IMR-90 (cell line): ENCODE results near the gene MYEOV. TPM values are rescaled to one million over a fixed set of nuclear protein-coding genes. Genes with fewer than 3 reads are reported as not detected.

Experiments
- ATAC-seq: fragments of 200-7000 bp; cut with Tn5 transposase; 2 replicates; pipeline ENCODE4 v1.9.1; 2020; ENCODE audit warnings: low read depth, mild to moderate bottlenecking, moderate library complexity
- BruUV-seq: library from RNA; stranded (reverse); fragments of 400-500 nt; replicated peaks from 2 replicates; lab custom pipeline; 2021; lab: Mats Ljungman, UMichigan
- CTCF ChIA-PET: fragments of 300-600 bp; formaldehyde crosslinking; extraction: SDS; loops from one replicate; lab custom pipeline; 2021; ENCODE audit warnings: antibody characterized with exemption; lab: Yijun Ruan, JAX
- POLR2A ChIA-PET: fragments of 300-600 bp; sonication (Branson Sonifier 250); formaldehyde crosslinking; loops from one replicate; lab custom pipeline; 2022; ENCODE audit warnings: antibody characterized with exemption; ENCODE audit not compliant: unreplicated experiment; lab: Charles Lee
- DNase-seq: peaks from one replicate; pipeline ENCODE4 v3.0.0; 2013
- H2AFZ ChIP-seq: replicated peaks from 2 replicates; pipeline ENCODE3; 2013; ENCODE audit warnings: low read length, mild to moderate bottlenecking; ENCODE audit not compliant: poor library complexity
- H2AK5ac ChIP-seq: 2 replicates; pipeline ENCODE4 v1.6.1; 2013; ENCODE audit warnings: low read depth, low read length, inconsistent platforms
- H2AK9ac ChIP-seq: replicated peaks from 2 replicates; pipeline ENCODE3; 2013; ENCODE audit warnings: mild to moderate bottlenecking, low read depth, low read length, moderate library complexity; ENCODE audit not compliant: poor library complexity
- H2BK120ac ChIP-seq: 2 replicates; pipeline ENCODE4 v1.6.1; 2013; ENCODE audit warnings: low read depth, low read length, inconsistent platforms
- H2BK15ac ChIP-seq: 3 replicates; pipeline ENCODE4 v1.6.1; 2013; ENCODE audit warnings: low read depth, low read length, inconsistent platforms
- H2BK20ac ChIP-seq: 2 replicates; pipeline ENCODE4 v1.6.1; 2013; ENCODE audit warnings: low read depth, mild to moderate bottlenecking, inconsistent platforms, low read length, moderate library complexity
- H2BK5ac ChIP-seq: 2 replicates; pipeline ENCODE4 v1.6.1; 2013; ENCODE audit warnings: mild to moderate bottlenecking, low read depth, low read length, inconsistent platforms; ENCODE audit not compliant: poor library complexity, severe bottlenecking
- H3K14ac ChIP-seq: replicated peaks from 2 replicates; pipeline ENCODE4 v1.6.1; 2013; ENCODE audit warnings: low read depth, low read length, inconsistent platforms
- H3K18ac ChIP-seq: 2 replicates; pipeline ENCODE4 v1.6.1; 2013; ENCODE audit warnings: low read depth, low read length, control low read depth
- H3K23ac ChIP-seq: 2 replicates; pipeline ENCODE4 v1.6.1; 2013; ENCODE audit warnings: low read depth, low read length, inconsistent platforms
- H3K27ac ChIP-seq: 2 replicates; pipeline ENCODE4 v1.5.1; 2013; ENCODE audit warnings: mild to moderate bottlenecking, control low read depth, low read length; ENCODE audit not compliant: insufficient read depth
- H3K27me3 ChIP-seq: 2 replicates; pipeline ENCODE4 v1.6.1; 2013; ENCODE audit warnings: low read length; ENCODE audit not compliant: control insufficient read depth, insufficient read depth
- H3K36me3 ChIP-seq: 2 replicates; pipeline ENCODE4 v1.6.1; 2013; ENCODE audit warnings: low read length, mixed read lengths; ENCODE audit not compliant: control insufficient read depth, insufficient read depth
- H3K4ac ChIP-seq: 2 replicates; pipeline ENCODE4 v1.6.1; 2013; ENCODE audit warnings: low read depth, low read length, inconsistent platforms
- H3K4me1 ChIP-seq: 2 replicates; pipeline ENCODE4 v1.6.1; 2013; ENCODE audit warnings: low read length, mixed read lengths; ENCODE audit not compliant: control insufficient read depth, insufficient read depth
- H3K4me2 ChIP-seq: 2 replicates; pipeline ENCODE4 v1.6.1; 2013; ENCODE audit warnings: low read depth, mild to moderate bottlenecking, control low read depth, low read length, moderate library complexity
- H3K4me3 ChIP-seq: 2 replicates; pipeline ENCODE4 v1.5.1; 2013; ENCODE audit warnings: low read depth, mild to moderate bottlenecking, control low read depth, low read length, moderate library complexity; ENCODE audit not compliant: insufficient read depth
- H3K56ac ChIP-seq: 2 replicates; pipeline ENCODE4 v1.6.1; 2013; ENCODE audit warnings: low read length, inconsistent platforms; ENCODE audit not compliant: insufficient read depth; ENCODE audit errors: extremely low read depth
- H3K79me1 ChIP-seq, 2 experiments: 2 replicates each; pipeline ENCODE4 v1.6.1; 2013; ENCODE audit warnings: low read length in 2 of 2, inconsistent platforms in 1 of 2, low read depth in 1 of 2
- H3K9ac ChIP-seq: 2 replicates; pipeline ENCODE4 v1.6.1; 2013; ENCODE audit warnings: low read depth, low read length, control low read depth
- H3K9me1 ChIP-seq: 2 replicates; pipeline ENCODE4 v1.6.1; 2013; ENCODE audit warnings: low read length, inconsistent platforms; ENCODE audit not compliant: insufficient read depth
- H3K9me3 ChIP-seq: 2 replicates; pipeline ENCODE4 v1.6.1; 2013; ENCODE audit warnings: low read length; ENCODE audit not compliant: control insufficient read depth, insufficient read depth
- H4K20me1 ChIP-seq: 2 replicates; pipeline ENCODE4 v1.6.1; 2013; ENCODE audit warnings: low read length, inconsistent platforms; ENCODE audit not compliant: insufficient read depth
- H4K5ac ChIP-seq: 2 replicates; pipeline ENCODE4 v1.6.1; 2013; ENCODE audit warnings: mild to moderate bottlenecking, low read depth, low read length, control low read depth
- H4K8ac ChIP-seq, 2 experiments: 2 replicates each; pipeline ENCODE4 v1.6.1; 2013; ENCODE audit warnings: low read depth in 2 of 2, low read length in 2 of 2, control low read depth in 1 of 2, inconsistent platforms in 1 of 2
- H4K91ac ChIP-seq: 2 replicates; pipeline ENCODE4 v1.6.1; 2013; ENCODE audit warnings: low read depth, low read length, inconsistent platforms; ENCODE audit not compliant: insufficient read depth
- BHLHE40 ChIP-seq: fragments of 150-350 bp; IDR thresholded peaks from 2 replicates; pipeline ENCODE4 v1.6.1; 2016; ENCODE audit warnings: mild to moderate bottlenecking, low read depth, low read length
- CEBPB ChIP-seq: IDR thresholded peaks from 2 replicates; pipeline ENCODE4 v1.6.1; 2012; ENCODE audit warnings: low read depth, low read length, improper control_type of control experiment
- ELK1 ChIP-seq: fragments of 150-350 bp; IDR thresholded peaks from 2 replicates; pipeline ENCODE4 v1.6.1; 2016; ENCODE audit warnings: low read depth, mild to moderate bottlenecking, low read length, moderate library complexity, borderline replicate concordance
- FOS ChIP-seq: fragments of 150-350 bp; IDR thresholded peaks from 2 replicates; pipeline ENCODE4 v1.6.1; 2016; ENCODE audit warnings: low read depth, low read length
- MAZ ChIP-seq: IDR thresholded peaks from 2 replicates; pipeline ENCODE4 v1.6.1; 2012; ENCODE audit warnings: low read depth, mild to moderate bottlenecking, low read length, improper control_type of control experiment, moderate library complexity, borderline replicate concordance
- NFE2L2 ChIP-seq: fragments of 150-350 bp; IDR thresholded peaks from 2 replicates; pipeline ENCODE4 v1.6.1; 2016; ENCODE audit warnings: low read depth, mild to moderate bottlenecking, low read length
- POLR2A ChIP-seq: IDR thresholded peaks from 2 replicates; pipeline ENCODE4 v1.6.1; 2012; ENCODE audit warnings: mild to moderate bottlenecking, low read depth, low read length
- RAD21 ChIP-seq: IDR thresholded peaks from 2 replicates; pipeline ENCODE4 v1.6.1; 2012; ENCODE audit warnings: low read length, improper control_type of control experiment
- RCOR1 ChIP-seq: IDR thresholded peaks from 2 replicates; pipeline ENCODE4 v1.6.1; 2012; ENCODE audit warnings: mild to moderate bottlenecking, low read length, improper control_type of control experiment; ENCODE audit not compliant: insufficient replicate concordance
- RFX5 ChIP-seq: IDR thresholded peaks from 2 replicates; pipeline ENCODE4 v1.8.0; 2012; ENCODE audit warnings: low read depth, mild to moderate bottlenecking, low read length, moderate library complexity
- SMC3 ChIP-seq: fragments of 150-350 bp; IDR thresholded peaks from 2 replicates; pipeline ENCODE4 v1.6.1; 2016; ENCODE audit warnings: low read depth, mild to moderate bottlenecking, antibody characterized with exemption, low read length, moderate library complexity
- WGBS, 2 experiments: methylation state at CpG; one replicate each; pipeline versions ENCODE4 v1.1.5 to v1.1.7; 2013; ENCODE audit warnings: missing lambda C conversion rate in 2 of 2; ENCODE audit not compliant: insufficient read length in 1 of 2; ENCODE audit errors: extremely low coverage in 2 of 2; 5-methylcytosine and 5-hydroxymethylcytosine counted together
- dilution Hi-C: fragments of 300-500 bp; cut with HindIII; formaldehyde crosslinking; loops from one replicate; pipeline ENCODE4 v1.14.3; 2018; ENCODE audit warnings: low sequenced_read_pairs; ENCODE audit not compliant: unreplicated experiment
- in situ Hi-C: fragments of 300-500 bp; cut with MboI; formaldehyde crosslinking; loops from 3 replicates; pipeline ENCODE4 v1.14.3; 2019; ENCODE audit warnings: low sequenced_read_pairs, inconsistent platforms, mixed read lengths
- intact Hi-C: fragments of 100-400 bp; cut with micrococcal nuclease; formaldehyde crosslinking; loops from 2 replicates; pipeline ENCODE4 v1.10.0; 2022
- polyA plus RNA-seq, 3 experiments: library from polyadenylated mRNA; depleted of rRNA; stranded (reverse); fragments of >200 nt; gene quantifications; 2 replicates each; pipeline ENCODE4 v1.2.3, GENCODE V29; 2012; ENCODE audit warnings: low replicate concordance in 1 of 3
- total RNA-seq: library from RNA; depleted of rRNA; stranded (reverse); fragments of >200 nt; gene quantifications from 2 replicates; pipeline ENCODE4 v1.2.3, GENCODE V29; 2012

MYEOV gene
- total and polyA plus RNA-seq, 2 of the 4 experiments (the other 2 are of a cell fraction) = 5.8 to 6.8 TPM

DNA sequence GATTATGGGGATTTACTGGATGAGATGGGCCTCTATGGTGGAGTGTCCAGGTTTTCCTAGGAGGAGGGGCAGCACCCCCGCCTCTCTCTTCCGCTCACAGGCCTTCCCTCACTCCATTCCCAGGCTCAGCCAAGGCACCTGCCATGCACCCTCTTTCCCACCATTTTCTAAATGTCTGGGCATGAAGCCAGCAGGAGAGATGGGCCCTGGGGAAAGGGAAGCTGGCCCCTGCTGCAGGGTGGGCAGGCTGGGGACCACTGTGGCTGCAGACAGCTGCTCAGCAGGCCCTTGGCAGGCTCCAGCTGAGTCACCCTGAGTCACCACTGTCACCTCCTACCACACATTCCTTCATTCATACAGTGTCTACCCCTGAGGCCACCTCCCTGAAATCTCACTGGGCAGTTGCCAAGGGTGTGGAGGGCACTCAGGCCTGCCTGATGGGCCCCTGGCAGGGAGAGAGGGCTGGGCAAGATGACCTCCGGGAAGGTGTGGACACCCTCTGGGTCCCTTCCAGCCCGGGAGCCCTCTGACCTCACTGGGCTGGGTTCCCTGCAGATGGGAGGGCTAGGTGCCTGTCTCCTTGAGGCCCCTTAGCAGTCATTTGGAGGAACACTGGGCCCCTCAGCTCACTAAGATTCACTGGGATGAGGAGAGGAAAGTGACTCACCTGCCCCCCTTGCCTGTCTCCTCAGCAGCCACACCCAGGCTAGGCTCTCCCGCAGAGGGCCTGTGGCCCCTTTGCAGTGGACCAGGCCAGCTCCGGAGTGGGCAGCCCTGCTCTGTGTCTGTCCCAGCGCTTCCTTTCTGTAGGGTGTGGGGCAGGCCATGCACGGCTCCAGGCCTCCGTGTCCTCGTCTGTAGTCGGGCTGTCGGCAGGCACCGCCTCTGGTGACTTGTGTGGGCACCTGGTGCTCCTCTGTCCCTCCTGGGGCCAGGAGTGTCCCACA lies 7.8 kb downstream of the MYEOV start:
- Histone ChIP-seq H2BK120ac (peak overlapping the region; percentile 99), H3K9me1 (peaks cover 31% of the 10 kb centered on the region), H4K91ac (peak overlapping the region; percentile 99), H3K56ac (peak overlapping the region; percentile 84), H3K36me3 (no peaks in the 10 kb centered on the region), H3K9me3 (no peaks in the 10 kb centered on the region), H3K27me3 (no peaks in the 10 kb centered on the region), H3K23ac (peak overlapping the region; percentile 93), H2BK5ac (peak overlapping the region; percentile 97), H3K4me3 (no peak overlapping the region), H3K14ac (peak overlapping the region; percentile 97), H4K5ac (peak overlapping the region; percentile 96), H2AK5ac (peak overlapping the region; percentile 99), H2BK15ac (peak overlapping the region; percentile 99; the same call in 2 of the 3 replicates), H2AK9ac (peak overlapping the region; percentile 95), H3K27ac (peak overlapping the region; percentile 81), H4K8ac (peak overlapping the region; percentile 97 to 98), H4K20me1 (no peaks in the 10 kb centered on the region; the same call in 1 of the 2 replicates), H3K4ac (peak overlapping the region; percentile 100), H2AFZ (peak overlapping the region; percentile 78), H3K18ac (peak overlapping the region; percentile 89), H3K79me1 (peaks cover 12 to 76% of the 10 kb centered on the region in 2 experiments; a peak in 3 of 4 replicates), H3K9ac (peak overlapping the region; percentile 32; the same call in 1 of the 2 replicates), H2BK20ac (peak overlapping the region; percentile 100), H3K4me1 (peaks cover 49% of the 10 kb centered on the region), H3K4me2 (peak overlapping the region; percentile 1; the same call in 1 of the 2 replicates)
- in situ Hi-C loops (loop anchor here (5.0 kb wide), 1 partner anchor 341 kb away; the partner anchor contains the start of gene CCND1), dilution Hi-C loops (no loop called here), intact Hi-C loops (loop anchor here (1.0 kb wide), 1 partner anchor 196 kb away; no protein-coding TSS in a partner anchor)
- ATAC-seq = peak; percentile 34
- WGBS, 2 experiments = 30% methylated on average over 2 of the region's 13 CpGs; no CpG with 5 or more reads in 1 of the 2 experiments
- ChIA-PET POLR2A (no interaction called here), CTCF (interaction anchor here (0.6 kb wide), 1 partner anchor 826 kb away, joined by 3 read pairs; no protein-coding TSS in a partner anchor)
- TF ChIP-seq ELK1 = no peak
- no peak for TF ChIP-seq RAD21
- no peak; the same call in 1 of the 2 replicates for TF ChIP-seq POLR2A
- peak; percentile 78 for TF ChIP-seq FOS
- TF ChIP-seq CEBPB = no peak
- peak; percentile 59 for TF ChIP-seq RCOR1
- peak; percentile 74 for TF ChIP-seq NFE2L2
- no peak for TF ChIP-seq RFX5
- peak; percentile 53 for TF ChIP-seq BHLHE40
- no peak for TF ChIP-seq MAZ
- TF ChIP-seq SMC3 = peak; percentile 3; the same call in 1 of the 2 replicates
- peak; percentile 91 for DNase-seq
- no TSS peak for BruUV-seq
